Smooth muscle cell (in vitro differentiated cells): ENCODE data around the gene APOH. TPM values are rescaled to one million over a fixed set of nuclear protein-coding genes. Genes with fewer than 3 reads are reported as not detected.

ENCODE experiments used
- DNase-seq: peaks from one replicate; lab custom pipeline; 2025; ENCODE audit not compliant: unreplicated experiment; lab: John Stamatoyannopoulos, UW
- H2AFZ ChIP-seq: fragments of 200-600 bp; sonication (generic); 2 replicates; pipeline ENCODE4 v1.6.0; 2016; ENCODE audit warnings: antibody characterized with exemption, low read depth, mild to moderate bottlenecking
- H3F3A ChIP-seq: fragments of 200-600 bp; sonication (generic); 2 replicates; pipeline ENCODE4 v1.6.0; 2017; ENCODE audit warnings: antibody characterized with exemption, low read depth
- H3K27ac ChIP-seq: fragments of 200-600 bp; sonication (generic); 2 replicates; pipeline ENCODE4 v1.5.1; 2016; ENCODE audit warnings: low read depth, mild to moderate bottlenecking
- H3K27me3 ChIP-seq: fragments of 200-600 bp; sonication (generic); 2 replicates; pipeline ENCODE4 v1.6.1; 2016; ENCODE audit warnings: low read depth, mild to moderate bottlenecking
- H3K36me3 ChIP-seq: fragments of 200-600 bp; sonication (generic); 2 replicates; pipeline ENCODE4 v1.5.1; 2016; ENCODE audit warnings: low read depth
- H3K4me1 ChIP-seq: fragments of 200-600 bp; sonication (generic); 2 replicates; pipeline ENCODE4 v1.5.1; 2016; ENCODE audit warnings: low read depth
- H3K4me2 ChIP-seq: fragments of 200-600 bp; sonication (generic); 2 replicates; pipeline ENCODE4 v1.6.0; 2016; ENCODE audit warnings: mild to moderate bottlenecking
- H3K4me3 ChIP-seq: fragments of 200-600 bp; sonication (generic); 2 replicates; pipeline ENCODE4 v1.5.1; 2016; ENCODE audit warnings: mild to moderate bottlenecking
- H3K79me2 ChIP-seq: fragments of 200-600 bp; sonication (generic); 2 replicates; pipeline ENCODE4 v1.6.0; 2016; ENCODE audit warnings: low read depth, mild to moderate bottlenecking
- H3K9ac ChIP-seq: fragments of 200-600 bp; sonication (generic); 2 replicates; pipeline ENCODE4 v1.6.0; 2016; ENCODE audit warnings: low read depth
- H3K9me3 ChIP-seq: fragments of 200-600 bp; sonication (generic); replicated peaks from 2 replicates; pipeline ENCODE4 v1.5.1; 2016; ENCODE audit warnings: low read depth
- H4K20me1 ChIP-seq: fragments of 200-600 bp; sonication (generic); 2 replicates; pipeline ENCODE4 v1.6.0; 2016; ENCODE audit warnings: low read depth
- CTCF ChIP-seq: fragments of 200-600 bp; sonication (generic); IDR thresholded peaks from 2 replicates; pipeline ENCODE4 v1.5.1; 2017; ENCODE audit warnings: borderline replicate concordance, mild to moderate bottlenecking, antibody characterized with exemption; ENCODE audit not compliant: insufficient read depth, poor library complexity, severe bottlenecking
- WGBS: methylation state at CpG from one replicate; pipeline ENCODE4 v1.1.7; 2016; ENCODE audit warnings: low lambda C conversion rate; 5-methylcytosine and 5-hydroxymethylcytosine counted together
- polyA plus RNA-seq: library from polyadenylated mRNA; unstranded; fragments of >200 nt; fragmentation: Nextera tagmentation; extraction: Ambion mirVana; gene quantifications from 2 replicates; pipeline ENCODE4 v1.2.1, GENCODE V29; 2016
- total RNA-seq: library from RNA; depleted of rRNA; stranded (reverse); fragments of >200 nt; gene quantifications from 2 replicates; pipeline ENCODE4 v1.2.3, GENCODE V29; 2014

APOH gene
- total and polyA plus RNA-seq, 2 experiments from 2014 or later: not detected

GRCh38 chr17:66233023-66233753, 4.0 kb upstream of the APOH start:
- H3K4me2 ChIP-seq: no peak overlapping the region
- no peak overlapping the region for H3K9ac ChIP-seq
- no peaks in the 10 kb centered on the region for H3K36me3 ChIP-seq
- no peak overlapping the region for H3K27ac ChIP-seq
- no peak for TF ChIP-seq CTCF
- H4K20me1 ChIP-seq: no peaks in the 10 kb centered on the region
- H2AFZ ChIP-seq: no peak overlapping the region
- peaks cover 8% of the 10 kb centered on the region for H3K27me3 ChIP-seq
- H3K79me2 ChIP-seq: no peaks in the 10 kb centered on the region
- no peaks in the 10 kb centered on the region for H3K9me3 ChIP-seq
- H3K4me1 ChIP-seq: no peaks in the 10 kb centered on the region
- DNase-seq: no peak
- H3K4me3 ChIP-seq: no peak overlapping the region
- no peaks in the 10 kb centered on the region for H3F3A ChIP-seq
- WGBS: 86% methylated on average over 8 of the region's 8 CpGs

GRCh38 chr17:66230922-66231591, 1.8 kb upstream of the APOH start:
- no peak for TF ChIP-seq CTCF
- no peaks in the 10 kb centered on the region for H3K9me3 ChIP-seq
- no peaks in the 10 kb centered on the region for H3K4me1 ChIP-seq
- no peaks in the 10 kb centered on the region for H3K79me2 ChIP-seq
- no peak overlapping the region for H3K4me3 ChIP-seq
- no peak overlapping the region for H3K27ac ChIP-seq
- DNase-seq: no peak
- peaks cover 8% of the 10 kb centered on the region for H3K27me3 ChIP-seq
- H3K36me3 ChIP-seq: no peaks in the 10 kb centered on the region
- H3K4me2 ChIP-seq: no peak overlapping the region
- no peak overlapping the region for H3K9ac ChIP-seq
- H3F3A ChIP-seq: no peaks in the 10 kb centered on the region
- 82% methylated on average over 4 of the region's 4 CpGs for WGBS
- H4K20me1 ChIP-seq: no peaks in the 10 kb centered on the region
- no peak overlapping the region for H2AFZ ChIP-seq

GRCh38 chr17:66229783-66230538, 746 bp upstream of the APOH start:
- Histone ChIP-seq H3K9ac (no peak overlapping the region), H3K79me2 (no peaks in the 10 kb centered on the region), H3K36me3 (no peaks in the 10 kb centered on the region), H3F3A (no peaks in the 10 kb centered on the region), H3K27me3 (peaks cover 8% of the 10 kb centered on the region), H3K9me3 (no peaks in the 10 kb centered on the region), H3K4me2 (no peak overlapping the region), H2AFZ (no peak overlapping the region), H3K4me3 (no peak overlapping the region), H3K27ac (no peak overlapping the region), H3K4me1 (no peaks in the 10 kb centered on the region), H4K20me1 (no peaks in the 10 kb centered on the region)
- WGBS: 83% methylated on average over 4 of the region's 4 CpGs
- no peak for TF ChIP-seq CTCF
- DNase-seq: no peak
